HG03521 (cell line): ENCODE results near the gene PVALEF.

Source experiments
- ATAC-seq: cut with Tn5 transposase; IDR thresholded peaks from one replicate; pipeline ENCODE4 v1.9.1; 2021; ENCODE audit warnings: mild to moderate bottlenecking, moderate library complexity; ENCODE audit not compliant: unreplicated experiment

Gene PVALEF

DNA sequence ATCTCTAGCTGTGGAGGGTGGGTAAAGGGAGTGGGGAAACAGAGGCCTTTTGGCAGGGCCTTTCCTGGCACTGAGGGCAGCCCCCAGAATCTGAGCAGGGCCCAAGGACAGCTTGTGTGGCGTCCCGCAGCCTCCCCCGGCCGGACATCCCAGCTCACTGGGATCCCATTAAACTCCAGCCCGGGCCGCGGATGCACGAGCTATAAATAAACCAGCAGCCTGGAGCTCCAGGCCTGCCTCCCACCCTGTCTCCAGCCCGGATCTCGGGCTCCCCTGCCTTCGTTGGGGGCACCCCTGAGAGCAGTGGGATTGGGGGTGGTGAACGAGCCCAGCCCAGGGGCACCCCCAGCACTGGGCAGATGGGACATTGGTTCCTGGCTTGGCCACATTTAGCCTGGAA is 14.6 kb downstream of the PVALEF start:
- no peak for ATAC-seq

DNA sequence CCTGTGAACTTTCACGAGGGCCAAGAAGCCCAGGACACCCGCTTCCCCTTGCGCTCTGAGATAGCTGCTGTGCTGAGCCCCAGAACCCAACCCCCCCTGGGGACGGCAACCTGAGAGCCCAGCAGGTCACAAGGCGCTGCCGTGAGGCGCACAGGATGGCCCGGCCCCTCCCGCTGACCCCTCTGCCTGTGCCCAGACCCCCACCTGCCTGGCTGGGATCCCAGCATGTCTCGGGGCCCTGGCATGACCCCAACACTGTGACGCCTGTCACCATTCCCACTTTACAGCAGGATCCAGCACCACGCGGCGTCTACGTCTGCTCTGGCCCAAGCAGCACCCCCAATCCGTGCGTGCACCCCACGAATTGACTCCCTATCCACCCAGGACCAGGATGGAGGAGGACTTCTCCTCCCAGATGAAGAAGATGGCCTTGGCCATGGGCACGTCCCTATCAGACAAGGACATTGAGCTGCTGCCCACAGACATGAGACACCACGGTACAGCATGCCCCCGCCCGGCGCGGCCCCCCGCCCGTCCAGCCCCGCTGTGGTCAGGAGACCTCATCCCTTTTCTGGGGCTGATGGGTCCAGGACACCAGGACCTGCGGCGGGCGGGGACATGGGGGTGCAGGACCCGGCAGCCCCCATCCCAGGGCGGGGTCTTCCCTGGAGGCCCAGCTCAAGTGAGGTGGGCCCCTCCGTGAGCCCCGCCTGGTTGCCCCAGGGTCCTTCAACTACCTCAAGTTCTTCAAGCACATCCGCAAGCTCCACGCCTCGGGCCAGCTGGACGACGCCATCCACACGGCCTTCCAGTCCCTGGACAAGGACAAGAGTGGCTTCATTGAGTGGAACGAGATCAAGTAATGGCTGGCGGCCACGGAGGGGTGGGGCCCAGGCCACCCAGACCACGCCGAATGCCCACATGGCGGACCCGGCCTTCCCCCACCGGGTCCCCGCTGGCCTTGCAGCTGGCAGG is 15.8 kb downstream of the PVALEF start:
- ATAC-seq = no peak

DNA sequence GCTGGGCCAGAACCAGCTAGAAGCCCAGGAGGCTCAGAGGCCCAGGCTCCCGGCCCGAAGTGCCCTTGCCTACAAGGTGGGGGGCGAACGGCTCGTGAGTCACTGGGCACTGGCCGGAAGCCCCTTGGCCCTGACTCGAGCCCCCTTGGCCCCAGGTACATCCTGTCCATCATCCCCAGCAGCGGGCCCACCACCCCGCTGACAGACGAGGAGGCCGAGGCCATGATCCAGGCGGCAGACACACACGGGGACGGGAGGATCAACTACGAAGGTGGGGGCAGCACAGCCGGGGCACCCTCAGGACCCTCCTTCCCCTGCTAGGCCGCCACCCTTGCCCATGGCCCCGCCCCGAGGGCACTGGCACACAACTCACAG is 16.5 kb downstream of the PVALEF start:
- no peak for ATAC-seq

DNA sequence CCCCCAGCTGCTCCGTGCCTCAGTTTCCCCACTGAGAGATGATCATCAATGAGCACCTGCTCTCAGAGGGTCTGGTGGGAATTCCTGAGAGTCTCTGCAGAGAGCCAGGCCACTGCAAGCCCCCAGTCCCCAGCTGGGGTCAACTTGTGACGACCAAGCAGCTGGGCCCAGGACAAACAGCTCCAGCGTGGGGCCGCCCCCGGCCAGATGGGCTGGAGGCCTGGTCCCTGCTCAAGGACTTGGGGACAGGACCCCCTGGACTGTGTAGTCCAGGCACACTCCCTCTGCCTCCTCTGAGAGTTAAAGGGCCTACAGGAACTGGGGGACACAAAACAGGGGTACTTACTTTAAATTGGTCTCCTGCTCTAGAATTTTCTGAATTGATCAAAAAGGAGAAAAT is 17.3 kb downstream of the PVALEF start:
- ATAC-seq = no peak

DNA sequence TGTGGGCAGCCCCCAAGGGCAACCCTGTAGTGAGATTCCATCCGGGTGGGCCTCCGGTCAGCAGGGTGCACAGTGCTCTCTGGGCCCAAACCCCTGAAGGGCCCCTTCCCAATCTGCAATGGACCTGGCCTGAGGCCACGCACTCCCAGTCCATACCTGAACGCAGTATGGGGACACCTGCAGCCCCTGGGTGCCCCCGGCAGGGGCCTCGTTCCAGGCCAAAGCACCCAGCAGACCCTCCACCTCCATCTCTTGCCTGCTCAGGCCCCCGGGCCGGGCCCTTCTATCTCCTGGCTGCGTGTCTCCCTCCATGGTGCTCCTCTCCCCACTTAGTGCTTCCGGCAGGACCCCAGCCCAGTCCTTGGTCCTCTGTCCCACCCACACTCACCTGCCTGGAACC is 18.0 kb downstream of the PVALEF start:
- ATAC-seq = no peak

DNA sequence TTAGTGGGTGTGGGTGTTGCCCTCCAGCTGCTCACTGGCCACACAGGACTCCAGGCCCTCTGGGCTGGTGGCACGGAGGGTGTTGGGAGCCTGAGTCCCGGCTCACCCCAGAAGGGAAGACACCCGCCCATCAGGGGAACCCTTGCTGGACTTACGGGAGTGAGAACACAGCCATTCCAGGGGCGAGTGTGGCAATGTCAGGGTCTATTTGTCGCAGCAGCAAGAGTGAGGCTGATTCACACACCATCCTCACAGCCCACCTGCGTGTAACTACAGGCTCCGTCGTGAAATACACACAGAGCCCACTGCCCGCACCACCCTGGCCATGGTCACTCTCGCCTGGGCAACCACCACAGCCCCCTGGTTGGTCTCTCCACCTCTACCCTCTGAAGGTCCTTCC is 18.5 kb downstream of the PVALEF start:
- ATAC-seq = no peak

DNA sequence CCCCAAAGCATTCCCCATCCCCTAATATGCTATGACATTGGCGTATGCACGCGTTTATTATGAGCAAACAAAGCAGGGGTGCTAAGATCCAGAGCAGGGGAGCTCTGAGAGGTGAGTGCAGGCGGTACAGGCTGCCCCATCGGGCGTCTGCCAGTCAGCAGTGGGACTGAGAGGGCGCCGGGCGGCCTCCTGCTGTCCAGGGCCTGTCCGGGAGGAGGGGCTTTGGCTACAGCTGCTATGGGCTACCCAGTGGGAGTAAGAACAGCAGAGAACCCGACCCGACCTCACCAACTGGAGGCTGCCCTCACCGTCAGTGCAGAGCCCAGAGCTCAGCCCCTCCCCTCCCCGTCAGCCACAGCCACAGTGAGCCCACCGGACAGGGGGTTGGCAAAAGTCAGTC is 19.2 kb downstream of the PVALEF start:
- no peak for ATAC-seq

DNA sequence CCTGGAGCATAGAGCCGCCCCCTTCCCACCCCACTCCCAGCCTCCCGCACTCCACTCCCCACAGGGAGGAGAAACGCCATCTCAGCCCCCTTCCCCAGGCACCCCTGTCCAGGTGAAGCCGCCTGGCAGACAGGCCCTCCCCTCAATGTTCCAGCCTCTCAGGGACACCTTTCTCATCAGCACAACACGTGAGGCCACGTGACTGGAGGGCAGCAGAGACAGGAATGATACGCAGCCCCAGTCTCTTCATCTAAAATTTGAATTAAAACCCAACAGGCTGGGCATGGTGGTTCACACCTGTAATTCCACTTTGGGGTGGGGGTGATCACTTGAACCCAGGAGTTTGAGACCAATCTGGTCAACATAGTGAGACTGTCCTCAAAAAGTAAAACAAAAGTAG is 20.9 kb downstream of the PVALEF start:
- ATAC-seq = no peak

DNA sequence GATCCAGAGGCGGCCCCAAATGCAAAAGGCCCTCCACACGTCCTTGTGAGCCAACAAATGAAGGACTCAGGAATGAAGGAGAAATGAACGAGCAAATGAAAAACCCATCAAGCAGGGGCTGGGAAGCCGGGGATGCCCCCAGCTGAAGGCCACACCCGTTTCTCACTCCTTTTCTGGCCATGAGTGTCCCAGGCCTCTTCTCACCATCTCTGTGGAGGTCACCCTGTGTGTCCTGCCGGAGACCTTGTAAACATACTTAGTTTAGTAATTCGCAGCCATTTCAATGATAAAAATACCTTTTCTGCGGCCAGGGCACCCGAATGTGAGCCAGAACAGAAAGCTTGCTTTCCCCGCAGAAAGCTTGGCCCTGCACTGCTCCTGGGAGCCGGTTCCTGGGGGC is 21.8 kb downstream of the PVALEF start:
- no peak for ATAC-seq

DNA sequence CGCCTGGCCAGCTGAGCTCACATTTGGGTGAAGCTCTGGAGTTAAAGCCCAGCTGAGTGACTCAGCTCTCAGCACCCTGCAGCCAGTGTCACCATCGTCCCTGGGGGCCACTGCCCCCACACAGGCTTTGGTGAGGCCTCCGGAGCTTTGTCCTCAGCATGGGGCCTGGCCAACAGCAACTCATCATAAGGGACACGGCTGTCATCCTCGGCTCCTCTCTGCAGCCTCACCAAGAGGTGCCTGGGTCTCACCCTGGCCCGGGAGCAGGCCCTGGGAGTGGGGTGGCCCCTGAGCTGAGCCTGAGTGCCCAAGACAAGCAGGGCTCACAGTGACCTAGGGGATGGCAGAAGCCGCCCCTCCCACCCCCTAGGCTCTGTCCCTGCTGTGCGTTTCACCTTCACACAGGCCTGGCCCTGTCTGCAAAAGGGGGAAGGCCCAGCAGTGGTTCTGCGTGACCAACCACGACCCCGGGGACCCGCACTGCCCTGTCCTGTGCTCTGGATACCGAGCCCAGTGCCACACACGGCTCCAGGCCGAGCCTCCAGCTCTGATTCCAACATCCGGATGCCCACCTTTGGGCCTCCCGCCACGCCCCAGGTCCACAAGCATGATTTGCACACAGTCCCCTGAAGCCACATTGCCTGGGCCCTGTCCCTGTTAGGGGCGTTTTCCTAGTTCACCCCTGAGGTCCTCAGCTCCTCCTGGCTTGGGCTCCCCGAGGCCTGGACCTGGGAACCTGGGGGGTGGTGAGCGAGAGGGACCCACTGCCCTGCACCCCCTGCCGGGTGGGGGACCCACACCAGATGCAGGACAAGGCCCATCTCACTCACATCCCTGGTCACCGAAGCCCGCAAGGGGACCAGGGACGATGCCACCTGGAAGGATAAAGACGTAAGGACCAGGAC is 22.5 kb downstream of the PVALEF start:
- no peak for ATAC-seq

DNA sequence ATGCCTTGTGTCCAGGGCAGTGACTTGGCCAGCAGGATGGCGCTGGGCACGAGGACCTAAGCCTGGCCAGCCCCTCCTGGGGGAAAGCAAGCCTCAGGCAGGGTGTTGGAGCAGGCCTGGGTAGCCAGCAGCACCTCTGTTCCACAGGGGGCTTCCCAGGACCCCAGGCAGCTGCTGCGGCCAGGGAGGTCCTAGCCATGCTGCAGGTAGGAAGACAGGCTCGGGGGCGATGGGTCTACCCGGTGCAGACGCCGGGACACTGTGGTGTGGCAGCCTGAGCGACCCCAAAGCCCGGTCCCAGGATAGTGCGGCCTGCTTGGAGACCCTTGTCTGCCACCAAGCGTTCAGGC is 23.2 kb downstream of the PVALEF start:
- ATAC-seq = no peak

DNA sequence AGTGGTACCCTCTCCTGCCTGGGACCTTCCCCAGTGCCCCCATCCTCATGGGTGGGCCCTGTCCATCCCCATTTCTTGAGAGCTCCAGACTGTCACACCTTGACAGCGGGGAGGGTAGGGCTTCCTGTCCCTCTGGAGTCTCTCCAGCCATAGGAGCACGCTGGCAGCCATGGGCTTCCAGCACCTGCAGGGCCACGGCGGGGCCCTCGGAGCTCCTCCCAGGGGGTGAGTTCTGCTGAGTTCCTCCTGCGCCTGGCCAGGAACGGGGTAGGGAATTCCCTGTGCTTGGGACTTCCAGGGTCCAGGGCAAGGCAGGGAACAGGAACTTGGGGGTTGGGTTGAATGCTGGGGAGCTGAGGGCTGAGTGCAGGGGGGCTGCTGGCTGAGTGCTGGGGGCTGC is 23.7 kb downstream of the PVALEF start:
- no peak for ATAC-seq

DNA sequence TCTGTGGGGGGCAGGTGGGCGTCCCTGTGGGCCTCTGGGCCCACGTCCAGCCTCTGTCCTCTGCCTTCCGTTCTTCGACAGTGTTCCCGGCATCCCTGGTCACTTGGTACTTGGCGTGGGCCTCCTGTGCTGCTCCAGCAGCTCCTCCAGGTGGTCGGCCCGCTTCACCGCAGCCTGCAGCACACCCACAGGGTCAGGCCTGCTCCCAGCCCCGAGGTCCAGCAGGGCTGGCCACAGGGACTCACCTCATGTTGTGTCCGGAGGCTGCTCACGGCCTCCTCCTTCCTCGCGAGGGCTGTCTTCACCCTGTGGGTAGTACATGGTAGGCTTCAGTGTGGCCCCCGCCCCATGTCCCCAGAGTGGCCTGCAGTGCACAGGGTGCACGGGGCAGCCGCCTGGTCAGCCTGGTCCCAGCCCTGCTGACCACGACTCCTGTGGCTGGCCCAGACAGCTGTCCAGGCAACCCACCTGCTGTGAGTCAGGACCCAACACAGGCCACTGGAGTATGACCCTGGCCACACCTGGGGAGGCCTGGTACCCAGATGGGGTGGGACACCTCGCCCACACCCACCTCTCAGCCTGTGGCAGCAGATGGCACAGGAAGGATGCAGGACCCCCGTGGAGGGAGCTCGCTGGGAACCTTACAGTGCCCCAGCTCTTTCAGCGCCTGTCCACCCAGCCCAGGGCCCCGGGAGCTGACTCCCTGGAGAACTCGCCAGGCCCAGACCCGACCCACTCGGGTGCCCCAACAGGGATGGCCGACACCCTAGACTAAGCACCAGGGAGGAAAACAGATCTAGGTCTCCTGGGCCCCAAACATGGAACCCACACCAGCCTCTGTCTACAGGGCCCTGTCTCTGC is 24.6 kb downstream of the PVALEF start:
- no peak for ATAC-seq

DNA sequence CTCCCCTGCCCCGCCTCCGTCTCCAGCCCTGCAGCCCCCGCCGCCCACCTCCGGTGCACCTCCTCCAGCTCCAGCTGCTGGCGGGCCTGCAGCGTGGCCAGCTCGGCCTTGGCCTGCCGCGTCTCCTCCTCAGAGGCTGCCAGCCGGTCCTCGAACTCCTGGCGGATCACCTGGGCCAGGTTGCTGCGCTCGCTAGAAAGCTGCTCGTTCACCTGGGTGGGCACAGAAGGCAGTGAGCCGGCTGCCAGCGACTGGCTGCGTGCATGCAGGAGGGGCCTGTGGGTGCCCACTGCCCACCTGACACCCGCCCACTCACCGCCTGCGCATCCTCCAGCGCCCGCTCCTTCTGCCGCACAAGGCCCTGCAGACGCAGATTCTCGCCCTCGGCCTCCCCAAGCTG is 25.3 kb downstream of the PVALEF start:
- no peak for ATAC-seq

DNA sequence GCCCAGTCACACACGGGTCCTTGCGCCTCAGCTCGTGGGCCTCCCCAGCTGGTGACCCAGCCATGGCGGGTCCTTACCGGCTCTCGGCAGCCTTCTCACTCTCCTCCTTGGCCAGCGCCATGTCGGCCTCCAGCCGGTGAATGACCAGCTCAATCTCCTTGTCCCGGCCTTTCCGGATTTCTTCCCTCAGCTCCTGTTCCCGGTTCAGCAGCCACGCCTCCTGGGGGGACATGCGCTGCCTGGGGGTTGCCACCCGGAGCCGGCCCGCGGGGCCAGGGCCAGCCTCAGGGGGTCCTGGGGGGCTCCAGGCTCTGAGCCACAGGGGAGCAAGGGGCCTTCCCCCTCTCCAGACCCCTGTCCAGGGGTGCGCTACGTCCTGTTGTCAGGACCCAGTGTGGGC is 25.8 kb downstream of the PVALEF start:
- no peak for ATAC-seq

DNA sequence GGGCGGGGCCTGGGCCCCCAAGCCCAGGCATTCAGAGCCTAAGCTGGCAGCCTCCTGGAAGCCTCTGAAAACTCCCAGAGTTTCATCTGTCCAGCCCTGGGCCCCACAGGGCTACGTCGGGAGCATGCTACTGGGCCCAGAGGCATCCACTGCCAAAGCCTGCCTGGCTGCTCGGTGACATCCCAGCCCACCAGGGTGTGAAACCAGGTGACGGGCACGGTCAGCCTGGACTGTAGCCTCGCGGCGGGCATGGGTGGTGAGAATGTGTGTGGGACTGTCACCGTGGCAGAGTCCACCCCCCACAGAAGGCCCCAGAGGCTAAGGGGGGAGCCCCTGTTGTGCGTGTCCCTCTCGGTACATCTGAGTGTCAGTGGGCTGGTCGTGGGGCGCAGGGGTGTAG is 26.3 kb downstream of the PVALEF start:
- no peak for ATAC-seq

DNA sequence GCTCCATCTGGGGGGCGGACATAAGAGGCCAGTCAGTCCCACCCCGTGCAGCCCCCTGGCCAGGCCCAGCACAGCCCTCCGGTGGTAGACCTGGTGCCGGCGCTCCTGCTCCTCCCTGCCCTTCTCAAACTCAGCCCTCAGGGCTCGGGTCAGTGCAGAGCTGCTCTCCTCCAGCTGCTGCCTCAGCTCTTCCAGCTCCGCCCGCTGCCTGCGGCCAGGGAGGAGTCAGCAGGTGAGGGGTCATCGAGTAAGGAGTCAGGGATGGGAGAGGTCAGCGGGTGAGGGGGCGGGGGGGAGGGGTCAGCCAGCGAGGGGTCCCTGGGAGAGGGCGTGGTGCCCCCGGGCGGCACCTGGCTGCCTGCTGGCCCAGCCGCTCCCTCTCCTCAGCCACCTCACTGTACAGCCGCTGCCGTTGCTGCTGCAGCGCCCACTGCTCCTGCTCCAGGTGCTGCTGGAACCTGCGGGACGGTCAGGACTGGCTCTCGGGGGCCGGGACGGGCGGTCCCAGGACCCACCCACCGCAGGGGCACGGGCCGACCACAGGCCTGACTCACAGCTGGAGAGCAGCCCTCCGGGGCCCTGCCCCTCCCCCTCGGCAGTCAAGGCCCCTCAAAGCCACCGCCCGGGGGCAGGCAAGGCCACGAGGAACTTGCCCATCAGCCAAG is 27.2 kb downstream of the PVALEF start:
- ATAC-seq = no peak

DNA sequence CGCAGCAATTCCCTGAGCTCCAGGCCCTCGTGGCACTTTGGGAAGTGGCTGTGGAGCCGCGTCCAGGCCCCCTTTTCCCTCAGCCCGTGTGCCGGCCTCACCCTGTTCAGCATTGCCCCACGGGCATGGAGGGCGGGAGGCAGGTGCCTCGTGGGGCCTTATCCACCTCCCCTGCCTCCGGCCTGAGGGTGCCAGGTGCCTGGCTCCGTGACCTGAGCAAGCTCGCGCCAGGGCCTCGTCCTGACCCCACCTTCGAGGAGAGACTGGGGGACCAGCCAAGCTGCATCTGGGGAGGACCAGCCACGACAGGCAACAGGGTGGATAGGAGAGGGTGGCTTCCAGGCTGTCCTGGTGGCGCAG is 27.7 kb downstream of the PVALEF start:
- no peak for ATAC-seq

DNA sequence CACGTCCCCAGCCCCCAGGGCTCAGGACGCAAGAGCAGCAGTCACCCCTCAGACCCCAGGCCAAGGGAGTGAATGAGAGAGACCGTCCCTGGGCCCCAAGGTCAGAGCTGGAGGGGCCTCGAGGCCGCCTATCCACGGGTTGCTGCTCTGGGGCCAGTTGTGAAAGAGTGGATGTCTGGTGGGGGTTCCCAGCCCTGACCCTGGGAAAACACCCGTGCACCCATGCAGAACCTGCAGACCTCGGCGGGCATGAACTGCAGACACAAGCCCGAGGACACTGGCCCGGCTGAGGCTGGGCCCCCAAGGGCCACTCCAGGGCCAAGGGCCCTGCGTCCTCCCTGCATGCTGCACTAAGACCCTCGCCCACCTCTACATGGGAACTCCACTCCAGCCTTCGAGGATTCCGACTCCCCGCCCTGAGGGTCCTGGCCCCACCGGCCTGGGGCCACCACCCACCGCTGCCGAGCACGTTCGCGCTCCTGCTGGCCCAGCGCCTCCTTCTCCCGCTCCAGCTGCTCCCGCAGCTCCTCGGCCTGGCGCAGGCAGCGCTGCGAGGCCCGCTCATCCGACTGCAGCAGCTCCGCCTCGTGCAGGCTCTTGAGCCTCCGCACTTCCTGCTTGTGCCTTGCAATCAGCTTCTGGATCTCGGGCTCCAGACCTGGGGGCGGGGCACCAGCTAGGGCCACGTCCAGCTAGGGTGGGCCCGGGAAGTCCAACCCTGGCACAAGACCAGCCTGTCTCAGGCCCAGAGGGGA is 28.3 kb downstream of the PVALEF start:
- ATAC-seq = no peak

DNA sequence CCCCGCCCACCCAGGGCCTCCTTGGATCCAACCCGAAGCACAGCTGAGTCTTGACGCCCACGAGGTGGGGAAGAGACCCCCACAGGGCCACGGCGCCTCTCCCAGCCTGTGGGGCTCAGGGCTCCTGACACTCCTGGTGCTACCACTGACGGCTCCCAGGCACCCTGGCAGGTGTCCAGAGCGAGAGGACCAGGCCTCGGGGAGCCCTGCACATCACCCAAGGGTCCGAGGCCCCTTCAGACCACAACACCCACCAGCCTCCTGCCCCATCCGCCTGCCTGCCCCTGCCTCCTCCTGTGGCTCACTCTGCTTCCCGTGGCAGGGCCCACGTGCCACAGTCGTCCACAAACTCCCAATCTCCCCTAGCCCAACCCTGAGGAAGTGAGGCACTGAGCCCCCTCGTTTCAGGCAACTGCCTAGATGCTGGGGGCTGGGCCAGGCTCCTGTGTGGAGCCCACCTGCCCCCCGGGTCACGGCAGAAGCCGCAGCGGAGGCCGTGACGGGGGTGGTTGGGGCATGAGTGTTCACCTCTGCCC is 29.0 kb downstream of the PVALEF start:
- no peak for ATAC-seq
